Measurements from ENCODE around the gene PTPRM. TPM values are rescaled to one million over a fixed set of nuclear protein-coding genes. Genes with fewer than 3 reads are reported as not detected.
"Not testable (repeated sequence)": the region's sequence is repeated elsewhere in the genome, so short reads cannot be mapped to it uniquely, and the experiment has no call there.

The PTPRM gene
- polyA plus RNA-seq, 12 donors: 64.3 to 109 (median 90.1) TPM; not detected in 1

GRCh38 chr18:8045884-8046281, 478.8 kb downstream of the PTPRM start:
- DNase-seq: no peak

DNA sequence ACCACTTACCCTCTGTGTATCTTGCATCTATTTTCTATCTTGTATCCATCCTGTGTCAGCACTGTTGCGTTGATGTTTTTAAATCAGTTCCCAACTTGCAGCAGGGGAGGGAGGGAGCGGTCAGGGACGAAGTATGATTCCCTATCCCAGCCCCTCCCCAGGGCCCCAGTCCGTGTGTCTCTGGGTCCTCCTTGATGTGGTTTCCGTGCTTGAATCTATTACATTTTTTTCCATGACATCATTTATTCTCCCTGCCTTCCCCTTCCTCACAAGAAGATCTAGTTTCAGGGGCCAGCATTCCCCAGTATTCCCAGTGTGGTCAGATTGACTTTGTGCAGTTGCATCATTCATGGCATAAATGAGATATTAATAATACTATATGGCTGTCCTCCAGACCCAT, 479.3 kb downstream of the PTPRM start:
- no peak for DNase-seq

DNA sequence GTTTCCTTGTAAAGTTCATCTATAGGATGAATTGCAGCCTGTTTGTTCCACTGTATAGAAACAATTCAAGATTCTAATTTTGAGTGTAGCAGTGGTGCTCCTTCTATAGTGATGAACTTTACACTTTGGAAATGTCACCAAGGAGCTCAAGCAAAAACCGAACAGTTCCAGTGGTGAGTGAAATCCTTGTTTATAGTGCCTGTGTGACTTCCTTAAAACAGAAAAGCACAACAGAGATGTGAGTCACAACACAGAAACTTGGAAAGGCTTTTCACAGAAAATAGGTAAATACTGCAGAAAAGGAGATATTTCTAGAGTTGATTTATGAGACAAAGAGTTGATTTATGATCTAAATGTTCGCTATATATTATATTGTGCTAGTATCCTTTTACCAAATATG, 482.0 kb downstream of the PTPRM start:
- DNase-seq: no peak

- DNase-seq: peak; percentile 24
These were observed 483.7 kb downstream of the PTPRM start for GRCh38 chr18:8050616-8051329.

- DNase-seq: peak; percentile 67
These were observed 484.3 kb downstream of the PTPRM start for GRCh38 chr18:8051453-8051852.

DNA sequence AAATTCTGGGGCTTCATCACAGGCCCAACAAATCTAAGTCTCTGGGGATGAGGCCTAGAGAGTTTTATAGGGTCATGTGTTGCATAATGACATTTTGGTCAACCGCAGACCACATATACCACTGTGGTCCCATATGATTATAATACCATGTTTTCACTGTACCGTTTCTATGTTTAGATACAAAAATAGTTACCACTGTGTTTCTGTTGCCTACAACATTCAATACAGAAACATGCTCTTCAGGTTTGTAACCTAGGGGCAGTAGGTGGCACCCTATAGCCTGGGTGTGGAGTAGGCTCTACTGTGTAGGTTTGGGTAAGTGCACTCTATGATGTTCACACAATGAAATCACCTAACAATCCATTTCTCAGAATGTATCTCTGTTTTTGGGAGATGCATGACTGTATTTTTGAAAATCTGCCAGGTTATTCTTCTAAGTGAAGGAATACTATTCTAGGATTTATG, 485.2 kb downstream of the PTPRM start:
- DNase-seq: peak; percentile 17

GRCh38 chr18:8056723-8057122, 489.6 kb downstream of the PTPRM start:
- no peak for DNase-seq

- not testable (repeated sequence) for DNase-seq
These were observed 496.0 kb downstream of the PTPRM start for GRCh38 chr18:8063152-8063551.

DNA sequence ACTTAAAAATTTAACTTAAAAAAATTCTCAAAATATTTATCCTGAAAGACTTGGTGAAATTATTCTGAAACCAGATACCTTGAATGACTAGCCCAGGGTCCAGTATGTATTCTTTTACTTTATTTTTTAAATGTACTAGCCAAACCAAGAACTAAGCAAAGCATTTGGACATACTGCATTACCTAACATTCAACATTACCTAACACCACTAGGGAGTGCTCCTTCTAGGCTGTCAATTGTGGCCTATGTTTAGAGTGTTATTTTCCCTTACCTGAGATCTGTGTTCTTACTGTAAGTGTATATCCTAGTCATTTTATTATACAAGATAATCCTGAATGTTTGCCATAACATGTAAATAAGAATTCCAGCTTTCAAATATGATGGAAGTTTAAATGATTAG, 496.6 kb downstream of the PTPRM start:
- DNase-seq: no peak

DNA sequence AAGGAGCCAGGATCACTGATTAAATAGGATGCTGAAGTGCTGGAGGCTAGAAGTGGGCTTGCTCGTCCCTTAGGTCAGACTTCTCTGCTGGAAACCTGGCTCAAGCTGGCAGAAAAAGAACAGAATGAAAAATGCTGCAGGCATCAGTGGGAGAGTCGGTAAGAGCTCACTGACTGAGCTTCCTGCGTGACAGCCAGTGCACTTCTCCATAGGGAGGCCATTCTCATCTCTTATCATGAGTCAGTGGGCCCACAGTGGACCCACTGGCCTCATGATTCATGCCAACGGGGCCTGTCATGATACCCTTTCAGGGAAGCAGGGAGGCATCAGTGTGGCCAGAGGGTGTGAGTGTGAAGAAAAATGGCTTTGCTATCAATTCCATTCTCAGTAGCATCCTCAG, 498.2 kb downstream of the PTPRM start:
- DNase-seq: no peak

DNA sequence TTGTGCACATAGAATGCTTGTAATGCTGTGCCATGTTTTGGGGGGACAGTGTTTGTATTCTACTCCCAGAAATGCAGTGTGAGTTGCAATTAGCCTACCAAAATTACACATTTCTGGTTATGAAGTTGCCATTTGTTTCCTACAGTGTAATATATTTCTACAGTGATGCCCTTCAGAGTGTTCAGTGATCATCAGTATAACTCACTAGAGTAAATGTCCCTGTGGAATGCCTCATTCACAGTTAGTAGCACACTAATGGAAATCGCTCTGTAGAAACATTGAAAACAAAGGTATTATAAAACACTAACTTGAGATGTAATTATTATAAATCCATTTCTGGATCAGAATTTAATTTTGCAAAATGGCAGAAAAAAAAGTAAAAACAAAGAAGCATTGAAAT, 498.7 kb downstream of the PTPRM start:
- DNase-seq: no peak

- no peak for DNase-seq
These were observed 502.6 kb downstream of the PTPRM start for GRCh38 chr18:8069708-8070107.

DNA sequence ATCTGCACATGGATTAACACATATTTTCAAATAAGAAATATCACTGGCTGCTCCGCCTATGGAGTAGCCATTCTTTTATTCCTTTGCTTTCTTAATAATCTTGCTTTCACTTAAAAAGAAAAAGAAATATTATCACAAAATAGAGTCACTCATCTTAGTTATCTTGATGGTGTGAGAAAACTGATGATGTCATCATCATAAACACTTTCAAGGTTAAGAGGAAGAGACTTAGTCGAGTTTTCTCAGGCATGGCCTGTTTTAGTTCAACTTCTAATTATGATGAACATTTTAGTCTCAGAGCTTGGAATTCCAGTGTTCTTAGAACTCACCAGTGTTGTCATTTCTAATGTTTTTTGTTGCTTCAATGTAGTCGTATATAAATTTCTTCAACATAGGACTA, 506.1 kb downstream of the PTPRM start:
- DNase-seq: no peak

- DNase-seq: no peak
These were observed 513.0 kb downstream of the PTPRM start for GRCh38 chr18:8080092-8080491.

- no peak for DNase-seq
These were observed 514.2 kb downstream of the PTPRM start for GRCh38 chr18:8081267-8081666.

- DNase-seq: no peak
These were observed 514.9 kb downstream of the PTPRM start for GRCh38 chr18:8081872-8082553.

GRCh38 chr18:8084160-8084559, 517.0 kb downstream of the PTPRM start:
- DNase-seq: peak; percentile 16

DNA sequence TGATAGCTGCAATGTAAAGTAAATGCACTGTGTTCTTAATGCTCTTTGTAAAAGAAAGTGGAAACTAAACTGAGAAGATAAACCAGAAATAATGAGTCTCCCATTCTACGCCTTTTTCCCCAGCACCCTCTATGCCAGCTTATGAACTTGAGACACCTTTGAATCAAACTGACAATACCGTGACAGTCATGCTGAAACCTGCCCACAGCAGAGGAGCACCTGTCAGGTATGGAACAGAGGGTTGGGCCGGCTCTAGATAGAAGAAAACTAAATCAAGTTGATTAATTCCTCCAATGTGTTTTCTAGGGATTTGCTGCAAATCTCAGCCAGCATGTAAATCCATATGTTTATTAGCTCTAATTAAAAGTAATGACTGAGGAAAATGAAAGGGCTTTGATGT, 521.5 kb downstream of the PTPRM start:
- no peak for DNase-seq

- peak; percentile 24 for DNase-seq
These were observed 523.9 kb downstream of the PTPRM start for GRCh38 chr18:8091035-8091434.

GRCh38 chr18:8095947-8096570, 528.9 kb downstream of the PTPRM start:
- DNase-seq: no peak

GRCh38 chr18:8097399-8097798, 530.3 kb downstream of the PTPRM start:
- no peak for DNase-seq

DNA sequence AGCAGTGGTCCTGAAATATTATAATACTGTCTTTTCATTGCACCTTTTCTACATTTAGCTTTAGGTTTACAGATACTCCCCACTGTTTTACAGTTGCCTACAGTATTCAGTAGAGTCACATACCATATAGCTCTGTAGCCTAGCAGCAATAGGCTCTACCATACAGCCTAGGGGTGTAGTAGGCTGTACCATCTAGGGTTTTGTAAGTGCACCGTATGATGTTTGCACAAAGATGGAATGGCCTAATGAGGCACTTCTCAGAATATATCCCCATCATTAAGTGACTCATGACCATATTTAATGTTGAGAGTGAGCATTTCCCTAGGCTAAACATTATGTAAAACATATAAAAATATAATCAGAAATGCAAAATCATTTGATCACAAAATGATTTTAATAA, 530.8 kb downstream of the PTPRM start:
- no peak for DNase-seq

DNA sequence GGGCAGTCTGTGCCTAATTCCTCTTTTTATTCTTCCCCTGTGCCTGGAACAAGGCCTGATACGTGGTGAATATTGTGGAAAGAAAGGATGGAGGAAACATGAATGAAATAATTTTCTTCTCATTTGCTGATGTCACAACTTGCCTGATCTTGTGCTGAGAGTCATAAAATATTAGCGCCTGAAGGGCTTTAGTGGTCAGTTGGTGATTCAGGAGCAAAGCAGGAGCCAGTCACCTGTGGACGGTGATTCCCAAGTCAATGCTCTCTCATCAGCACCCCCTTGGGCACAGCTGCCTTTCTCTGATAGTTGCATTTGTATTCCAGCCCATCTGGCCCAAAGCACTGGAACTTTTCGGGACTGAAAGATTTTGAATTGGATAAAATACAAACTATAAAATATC, 539.5 kb downstream of the PTPRM start:
- no peak for DNase-seq

All from muscle of arm (tissue), 12 donors.